ENCODE data around the gene SMG5. TPM values are rescaled to one million over a fixed set of nuclear protein-coding genes. Genes with fewer than 3 reads are reported as not detected.

SMG5 gene
- total RNA-seq, 1 experiment from 2014 or later, result 155 TPM

GRCh38 chr1:156230473-156230837 is 52.2 kb downstream of the SMG5 start:
- Mint-ChIP-seq H3K4me1 (ENCODE audit: low read depth, unreplicated experiment) (peaks cover 8% of the 10 kb centered on the region), H3K27me3 (ENCODE audit: insufficient read depth, unreplicated experiment) (no peaks in the 10 kb centered on the region), H3K27ac (ENCODE audit: unreplicated experiment) (peak overlapping the region; percentile 54), H3K9me3 (ENCODE audit: unreplicated experiment) (no peaks in the 10 kb centered on the region), H3K36me3 (ENCODE audit: insufficient read depth, unreplicated experiment) (peaks cover 32% of the 10 kb centered on the region), H3K4me3 (ENCODE audit: unreplicated experiment) (no peak overlapping the region)
- Histone ChIP-seq H3K36me3 (ENCODE audit: control insufficient read depth, insufficient read depth, low read length) (no peaks in the 10 kb centered on the region; the same call in none of the 2 replicates), H3K4me3 (ENCODE audit: low read depth, low read length) (no peak overlapping the region), H3K4me1 (peaks cover 19% of the 10 kb centered on the region), H3K9me3 (no peaks in the 10 kb centered on the region), H3K27me3 (replicated peaks; ENCODE audit: control insufficient read depth, insufficient read depth, low read length) (no peaks in the 10 kb centered on the region)
- CTCF ChIA-PET, result no interaction called here
- no peak for DNase-seq
- no TSS peak for BruUV-seq (replicated peaks)
- intact Hi-C loops (cut with micrococcal nuclease; ENCODE audit: unreplicated experiment), result no loop called here
- POLR2A ChIA-PET, result no interaction called here
- no peak for TF ChIP-seq CTCF (IDR thresholded peaks at IDR 0.05; ENCODE audit: insufficient read depth in 1 of 2, low read depth in 1 of 2, low read length in 1 of 2, severe bottlenecking in 1 of 2, unreplicated experiment in 1 of 2)

DNA sequence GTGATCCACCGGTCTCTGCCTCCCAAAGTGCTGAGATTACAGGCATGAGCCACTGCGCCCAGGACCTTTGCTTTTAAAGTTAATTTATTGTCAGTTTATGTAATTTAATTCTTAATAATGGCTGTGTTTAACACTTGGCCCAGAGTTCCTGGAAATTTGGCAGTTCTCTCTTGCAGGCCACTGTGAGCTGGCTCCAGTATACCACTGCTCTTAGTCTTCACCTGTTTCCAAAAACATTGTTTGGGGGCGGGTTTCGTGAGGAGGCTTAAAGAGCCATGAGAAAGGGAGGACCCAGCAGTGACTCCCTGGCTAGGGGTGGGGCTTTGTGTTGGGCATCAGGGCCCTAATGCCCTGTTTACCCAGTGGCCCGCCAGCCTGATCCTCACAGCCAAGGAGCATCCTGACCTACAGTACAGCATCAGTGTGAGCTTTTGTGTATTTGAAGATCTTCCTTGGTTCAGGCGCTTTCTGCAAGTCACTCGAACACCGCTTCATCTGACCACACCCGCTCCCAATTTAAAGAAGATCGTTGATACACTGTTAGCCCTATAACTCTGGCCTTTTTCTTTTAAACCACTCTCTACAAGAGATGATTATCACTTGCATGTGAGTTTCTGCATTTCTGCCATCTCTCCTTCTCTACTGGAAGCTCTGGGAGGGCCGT is 52.7 kb downstream of the SMG5 start:
- Mint-ChIP-seq H3K36me3 (ENCODE audit: insufficient read depth, unreplicated experiment) (peaks cover 31% of the 10 kb centered on the region), H3K4me3 (ENCODE audit: unreplicated experiment) (no peak overlapping the region), H3K27ac (ENCODE audit: unreplicated experiment) (peak overlapping the region; percentile 54), H3K4me1 (ENCODE audit: low read depth, unreplicated experiment) (peaks cover 8% of the 10 kb centered on the region), H3K9me3 (ENCODE audit: unreplicated experiment) (no peaks in the 10 kb centered on the region), H3K27me3 (ENCODE audit: insufficient read depth, unreplicated experiment) (no peaks in the 10 kb centered on the region)
- no peak for TF ChIP-seq CTCF (IDR thresholded peaks at IDR 0.05; ENCODE audit: insufficient read depth in 1 of 2, low read depth in 1 of 2, low read length in 1 of 2, severe bottlenecking in 1 of 2, unreplicated experiment in 1 of 2)
- no peaks in the 10 kb centered on the region for H3K9me3 ChIP-seq
- intact Hi-C loops (cut with micrococcal nuclease; ENCODE audit: unreplicated experiment), result no loop called here
- no TSS peak for BruUV-seq (replicated peaks)
- no peak overlapping the region for H3K4me3 ChIP-seq (ENCODE audit: low read depth, low read length)
- peaks cover 23% of the 10 kb centered on the region for H3K4me1 ChIP-seq
- no peak for DNase-seq
- ChIA-PET CTCF (no interaction called here), POLR2A (interaction anchor here (0.5 kb wide), 1 partner anchor 36 kb away, joined by 3 read pairs; the partner anchor contains the start of gene SLC25A44)
- no peaks in the 10 kb centered on the region; the same call in none of the 2 replicates for H3K36me3 ChIP-seq (ENCODE audit: control insufficient read depth, insufficient read depth, low read length)
- H3K27me3 ChIP-seq (replicated peaks; ENCODE audit: control insufficient read depth, insufficient read depth, low read length), result no peaks in the 10 kb centered on the region

DNA sequence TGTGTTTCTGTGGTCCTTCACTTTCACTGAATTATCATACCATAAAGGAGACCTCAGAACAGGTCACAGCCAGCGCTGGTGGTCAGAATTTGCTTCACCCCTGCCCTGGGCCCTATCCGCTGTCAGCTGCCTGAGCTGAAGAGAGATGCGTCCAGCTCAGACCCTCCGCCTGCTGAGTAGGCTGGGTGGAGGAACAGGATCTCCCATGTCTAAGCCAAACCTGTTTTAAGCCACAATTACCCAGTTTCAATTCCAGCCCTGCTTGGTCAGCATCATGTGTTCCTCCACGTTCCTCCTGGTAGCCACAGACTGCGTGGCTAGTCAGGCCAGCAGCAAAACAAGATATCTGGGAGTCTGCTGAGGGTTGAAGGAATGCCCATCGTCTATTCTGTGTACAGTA is 54.1 kb downstream of the SMG5 start:
- peaks cover 18% of the 10 kb centered on the region for H3K4me1 ChIP-seq
- no peaks in the 10 kb centered on the region for H3K9me3 Mint-ChIP-seq (ENCODE audit: unreplicated experiment)
- no peaks in the 10 kb centered on the region for H3K9me3 ChIP-seq
- H3K36me3 Mint-ChIP-seq (ENCODE audit: insufficient read depth, unreplicated experiment), result peaks cover 29% of the 10 kb centered on the region
- TF ChIP-seq CTCF (IDR thresholded peaks at IDR 0.05; ENCODE audit: insufficient read depth in 1 of 2, low read depth in 1 of 2, low read length in 1 of 2, severe bottlenecking in 1 of 2, unreplicated experiment in 1 of 2), result no peak
- no peaks in the 10 kb centered on the region for H3K27me3 ChIP-seq (replicated peaks; ENCODE audit: control insufficient read depth, insufficient read depth, low read length)
- CTCF ChIA-PET, result interaction anchor here (0.6 kb wide), 1 partner anchor 1875 kb away, joined by 4 read pairs; no protein-coding TSS in a partner anchor
- intact Hi-C loops (cut with micrococcal nuclease; ENCODE audit: unreplicated experiment), result no loop called here
- BruUV-seq (replicated peaks), result no TSS peak
- H3K27ac Mint-ChIP-seq (ENCODE audit: unreplicated experiment), result no peak overlapping the region
- peaks cover 5% of the 10 kb centered on the region for H3K4me1 Mint-ChIP-seq (ENCODE audit: low read depth, unreplicated experiment)
- H3K4me3 Mint-ChIP-seq (ENCODE audit: unreplicated experiment), result no peak overlapping the region
- H3K36me3 ChIP-seq (ENCODE audit: control insufficient read depth, insufficient read depth, low read length), result no peaks in the 10 kb centered on the region; the same call in none of the 2 replicates
- no peak overlapping the region for H3K4me3 ChIP-seq (ENCODE audit: low read depth, low read length)
- POLR2A ChIA-PET, result no interaction called here
- no peak for DNase-seq
- H3K27me3 Mint-ChIP-seq (ENCODE audit: insufficient read depth, unreplicated experiment), result no peaks in the 10 kb centered on the region
